Panc1 (cell line): ENCODE results near the gene SAMD15. TPM values are rescaled to one million over a fixed set of nuclear protein-coding genes. Genes with fewer than 3 reads are reported as not detected.

Experiments
- ATAC-seq: fragments of 200-7000 bp; cut with Tn5 transposase; 2 replicates; pipeline ENCODE4 v1.9.1; 2020; ENCODE audit warnings: mild to moderate bottlenecking, moderate library complexity
- Bru-seq: library from RNA; stranded (reverse); fragments of 400-500 nt; gene quantifications from one replicate; lab custom pipeline; 2021; lab: Mats Ljungman, UMichigan
- BruChase-seq, 2 experiments: library from RNA; stranded (reverse); fragments of 400-500 nt; gene quantifications; one replicate each; lab custom pipeline; 2021; lab: Mats Ljungman, UMichigan
- BruUV-seq: library from RNA; stranded (reverse); fragments of 400-500 nt; replicated peaks from 2 replicates; lab custom pipeline; 2021; lab: Mats Ljungman, UMichigan
- CTCF ChIA-PET: fragments of 300-600 bp; sonication (Branson Sonifier 250); formaldehyde crosslinking; loops from one replicate; lab custom pipeline; 2022; ENCODE audit warnings: antibody characterized with exemption; lab: Charles Lee
- POLR2A ChIA-PET: fragments of 300-600 bp; sonication (Branson Sonifier 250); formaldehyde crosslinking; loops from one replicate; lab custom pipeline; 2022; ENCODE audit warnings: antibody characterized with exemption; lab: Charles Lee
- DNase-seq: peaks from one replicate; pipeline ENCODE4 v3.0.0-alpha.2; 2010; ENCODE audit warnings: low read depth, low spot score
- H3K27ac ChIP-seq: 2 replicates; pipeline ENCODE4 v1.5.1; 2011; ENCODE audit warnings: mild to moderate bottlenecking, low read length, inconsistent platforms
- H3K27me3 ChIP-seq: fragments of 200-500 bp; sonication (Bioruptor generic); 2 replicates; pipeline ENCODE4 v1.6.0; 2014; ENCODE audit warnings: low read length, inconsistent platforms; ENCODE audit not compliant: control insufficient read depth, insufficient read depth
- H3K36me3 ChIP-seq: fragments of 200-500 bp; sonication (Bioruptor generic); 2 replicates; pipeline ENCODE4 v1.5.1; 2014; ENCODE audit warnings: inconsistent platforms, mild to moderate bottlenecking, low read length, moderate library complexity; ENCODE audit not compliant: control insufficient read depth, insufficient read depth
- H3K4me1 ChIP-seq: 2 replicates; pipeline ENCODE4 v1.5.1; 2011; ENCODE audit warnings: inconsistent platforms, mild to moderate bottlenecking, low read length, moderate library complexity; ENCODE audit not compliant: control insufficient read depth, insufficient read depth
- H3K4me3 ChIP-seq, 2 experiments: 2 replicates each; pipeline ENCODE4 v1.5.1; 2011 to 2012; ENCODE audit warnings: low read depth in 2 of 2, low read length in 2 of 2, mild to moderate bottlenecking in 2 of 2, inconsistent platforms in 1 of 2, moderate library complexity in 1 of 2
- H3K9me3 ChIP-seq: fragments of 200-500 bp; sonication (Bioruptor generic); 2 replicates; pipeline ENCODE4 v1.5.1; 2014; ENCODE audit warnings: low read depth, mild to moderate bottlenecking, inconsistent platforms, low read length, moderate library complexity; ENCODE audit not compliant: control insufficient read depth, insufficient read depth
- CTCF ChIP-seq: fragments of 450-650 bp; IDR thresholded peaks from 2 replicates; pipeline ENCODE4 v1.5.1; 2017; ENCODE audit warnings: mild to moderate bottlenecking
- POLR2AphosphoS5 ChIP-seq: IDR thresholded peaks from 2 replicates; pipeline ENCODE4 v1.6.1; 2012; ENCODE audit warnings: mild to moderate bottlenecking, low read depth, low read length, moderate library complexity
- REST ChIP-seq, 2 experiments: IDR thresholded peaks; 2 replicates each; pipeline ENCODE4 v1.6.1; 2011 to 2012; ENCODE audit warnings: low read depth in 2 of 2, control low read depth in 1 of 2, low read length in 1 of 2, mild to moderate bottlenecking in 1 of 2, moderate library complexity in 1 of 2; ENCODE audit not compliant: insufficient read depth in 1 of 2
- SIN3A ChIP-seq: IDR thresholded peaks from 2 replicates; pipeline ENCODE4 v1.6.1; 2012; ENCODE audit warnings: low read depth, mild to moderate bottlenecking, low read length, moderate library complexity, borderline replicate concordance; ENCODE audit not compliant: insufficient read depth
- TCF7L2 ChIP-seq: IDR thresholded peaks from 2 replicates; pipeline ENCODE4 v1.6.1; 2011; ENCODE audit warnings: mild to moderate bottlenecking, low read depth, low read length, inconsistent platforms
- in situ Hi-C: cut with HindIII; loops from 2 replicates; pipeline ENCODE4 v1.10.0; 2016; ENCODE audit warnings: low sequenced_read_pairs, low pct_unique_long_range_greater_than_20kb
- intact Hi-C: fragments of 100-400 bp; cut with micrococcal nuclease; formaldehyde crosslinking; loops from one replicate; pipeline ENCODE4 v1.10.0; 2022; ENCODE audit not compliant: unreplicated experiment
- long read RNA-seq: library from polyadenylated mRNA; unstranded; transcript quantifications from one replicate; pipeline ENCODE4 v2.0.0, GENCODE V29; 2021; ENCODE audit not compliant: unreplicated experiment
- polyA plus RNA-seq: library from polyadenylated mRNA; unstranded; fragments of >200 nt; gene quantifications from one replicate; pipeline ENCODE4 v1.2.1, GENCODE V29; 2012; ENCODE audit warnings: missing spikeins; ENCODE audit not compliant: insufficient read length
- total RNA-seq: library from RNA; stranded (reverse); gene quantifications from one replicate; pipeline ENCODE4 v1.2.1, GENCODE V29; 2021; ENCODE audit not compliant: unreplicated experiment

Gene SAMD15
- total RNA-seq = 1.4 TPM
- polyA plus RNA-seq = 1.0 TPM
- percentile 39 among the genes with signal in this experiment for Bru-seq, nascent RNA
- BruChase-seq, experiment 1, labeled RNA remaining after a 2-hour chase = percentile 34 among the genes with signal in this experiment
- BruChase-seq, experiment 2, labeled RNA remaining after a 6-hour chase = percentile 39 among the genes with signal in this experiment
- long read RNA-seq = 0 reads

- CTCF ChIA-PET = interaction anchor here (0.5 kb wide), 1 partner anchor 28 kb away, joined by 3 read pairs; no protein-coding TSS in a partner anchor
- peak within 1 kb of the TSS; percentile 81 for H3K27ac ChIP-seq
- DNase-seq (peak; percentile 69), ATAC-seq (peak; percentile 99)
- 0 out of 2 replicates have a peak, but pooled peaks have one; percentile 83 for TF ChIP-seq SIN3A
- TF ChIP-seq REST (IDR thresholded peaks at IDR 0.05; ENCODE audit: insufficient read depth in 1 of 2, low read depth in 2 of 2, low read length in 1 of 2) = no peak
- TF ChIP-seq POLR2AphosphoS5 = peak; percentile 33; the same call in 1 of the 2 replicates
- peak; percentile 78 for TF ChIP-seq TCF7L2
- peak; percentile 27; the same call in 1 of the 2 replicates for TF ChIP-seq CTCF
- H3K4me3 ChIP-seq = peak within 1 kb of the TSS; percentile 70 to 83
- intact Hi-C loops (no loop called here), in situ Hi-C loops (no loop called here)
- BruUV-seq = no TSS peak
- H3K27me3 ChIP-seq = no peaks in the 10 kb centered on the region
- no peaks in the 10 kb centered on the region for H3K9me3 ChIP-seq
- no peaks in the 10 kb centered on the region; the same call in 1 of the 2 replicates for H3K36me3 ChIP-seq
- peaks cover 6% of the 10 kb centered on the region for H3K4me1 ChIP-seq
- POLR2A ChIA-PET = interaction anchor here (0.6 to 0.7 kb wide), 3 partner anchors 205 to 654 kb away, joined by 3 to 14 read pairs (median 5); no protein-coding TSS in a partner anchor
These were observed at the start of gene SAMD15, which contains the start of gene TMED8 for GRCh38 chr14:77376771-77377501. TSS of gene SAMD15 (plus strand) at chr14:77377379. CDS start at chr14:77377419, 40 bp downstream. TSS of gene TMED8 (minus strand) at chr14:77377094. CDS start at chr14:77377053, 41 bp downstream.

- ATAC-seq (no peak), DNase-seq (no peak)
- Histone ChIP-seq H3K4me3 (no peak overlapping the region), H3K27ac (no peak overlapping the region), H3K27me3 (no peaks in the 10 kb centered on the region), H3K36me3 (no peaks in the 10 kb centered on the region), H3K4me1 (no peaks in the 10 kb centered on the region), H3K9me3 (no peaks in the 10 kb centered on the region)
- TF ChIP-seq CTCF (no peak), TCF7L2 (no peak), SIN3A (no peak), REST (IDR thresholded peaks at IDR 0.05; ENCODE audit: insufficient read depth in 1 of 2, low read depth in 2 of 2, low read length in 1 of 2) (no peak), POLR2AphosphoS5 (no peak)
- in situ Hi-C loops = no loop called here
- ChIA-PET CTCF (interaction anchor here (0.5 kb wide), 1 partner anchor 9 kb away, joined by 4 read pairs; the partner anchor contains the start of genes GSTZ1 and POMT2), POLR2A (no interaction called here)
- no TSS peak for BruUV-seq
- intact Hi-C loops = loop anchor here (10.0 kb wide), 1 partner anchor 225 kb away; no protein-coding TSS in a partner anchor
These were observed 47.3 kb upstream of the SAMD15 start for GRCh38 chr14:77329872-77330271.
